K562 (cell line): ENCODE data around the gene AWAT1. TPM values are rescaled to one million over a fixed set of nuclear protein-coding genes. Genes with fewer than 3 reads are reported as not detected.

ENCODE experiments used
- ATAC-seq: fragments of 200-7000 bp; cut with Tn5 transposase; 3 replicates; pipeline ENCODE4 v1.9.1; 2020; ENCODE audit warnings: moderate library complexity
- BruUV-seq: library from RNA; stranded (reverse); fragments of 400-500 nt; replicated peaks from 2 replicates; lab custom pipeline; 2021; lab: Mats Ljungman, UMichigan
- CTCF ChIA-PET: fragments of 300-600 bp; formaldehyde crosslinking; extraction: SDS; loops from one replicate; lab custom pipeline; 2021; ENCODE audit warnings: low intra/inter-chr PET ratio; lab: Yijun Ruan, JAX
- POLR2A ChIA-PET: fragments of 300-600, 350-650 bp; sonication (Branson Sonifier 250); formaldehyde crosslinking; extraction: SDS; loops from one replicate; lab custom pipeline; 2021; ENCODE audit warnings: antibody characterized with exemption, inconsistent platforms; lab: Yijun Ruan, JAX
- DNase-seq, 4 experiments: peaks; one replicate each; pipeline versions ENCODE4 v3.0.0 to v3.0.0-alpha.2; 2011 to 2018; ENCODE audit warnings: low spot score in 3 of 4, mixed read lengths in 3 of 4; ENCODE audit errors: extremely low read depth in 1 of 4
- FAIRE-seq: peaks from 2 replicates; lab custom pipeline; 2011; peaks lifted over from hg19 to GRCh38; lab: Jason Lieb, UNC
- H2AFZ ChIP-seq: 2 replicates; pipeline ENCODE4 v1.6.0; 2011; ENCODE audit warnings: low read depth, low read length, control low read depth, inconsistent platforms
- H3K27ac ChIP-seq: fragments of 200-600 bp; 3 replicates; pipeline ENCODE4 v1.8.0; 2011; ENCODE audit warnings: low read depth, mild to moderate bottlenecking, control low read depth, inconsistent platforms, low read length, moderate library complexity, mixed read lengths; ENCODE audit errors: extremely low read depth
- H3K27me3 ChIP-seq, 2 experiments: fragments of 300-600 bp in 1 of 2; 2 replicates in 1 of 2; 3 replicates in 1 of 2; pipeline versions ENCODE4 v1.6.0 to v1.8.0; 2011; ENCODE audit warnings: inconsistent platforms in 2 of 2, low read length in 2 of 2, mild to moderate bottlenecking in 1 of 2, mixed read lengths in 1 of 2, moderate library complexity in 1 of 2; ENCODE audit not compliant: control insufficient read depth in 2 of 2, insufficient read depth in 2 of 2
- H3K36me3 ChIP-seq: fragments of 300-600 bp; 3 replicates; pipeline ENCODE4 v1.8.0; 2011; ENCODE audit warnings: mild to moderate bottlenecking, low read length, inconsistent platforms; ENCODE audit not compliant: control insufficient read depth, insufficient read depth
- H3K4me1 ChIP-seq, 2 experiments: fragments of 200-600 bp in 1 of 2; replicated peaks in 1 of 2; 2 replicates in 1 of 2; 3 replicates in 1 of 2; pipeline versions ENCODE4 v1.5.1 to v1.8.0; 2011; ENCODE audit warnings: inconsistent platforms in 2 of 2, low read length in 2 of 2, mild to moderate bottlenecking in 1 of 2, mixed read lengths in 1 of 2, moderate library complexity in 1 of 2; ENCODE audit not compliant: control insufficient read depth in 2 of 2, insufficient read depth in 2 of 2
- H3K4me2 ChIP-seq: 2 replicates; pipeline ENCODE4 v1.6.1; 2011; ENCODE audit warnings: low read length, control low read depth, inconsistent platforms, mixed read lengths; ENCODE audit not compliant: insufficient read depth
- H3K4me3 ChIP-seq: fragments of 200-600 bp; sonication (generic), shearing (Covaris generic); 2 replicates; pipeline ENCODE4 v1.5.1; 2016; ENCODE audit warnings: control low read depth, inconsistent platforms
- H3K79me2 ChIP-seq: fragments of 200-600 bp; 3 replicates; pipeline ENCODE4 v1.8.0; 2011; ENCODE audit warnings: low read length, inconsistent platforms; ENCODE audit not compliant: control insufficient read depth, insufficient read depth
- H3K9ac ChIP-seq, 2 experiments: 2 replicates each; pipeline versions ENCODE4 v1.6.0 to v1.6.1; 2011; ENCODE audit warnings: low read depth in 2 of 2, low read length in 2 of 2, control low read depth in 1 of 2, inconsistent platforms in 1 of 2, mild to moderate bottlenecking in 1 of 2, mixed read lengths in 1 of 2; ENCODE audit not compliant: insufficient read depth in 1 of 2
- H3K9me1 ChIP-seq: one replicate; pipeline ENCODE4 v1.6.0; 2011; ENCODE audit warnings: inconsistent platforms, mild to moderate bottlenecking, low read length, moderate library complexity; ENCODE audit not compliant: control insufficient read depth, insufficient read depth
- H3K9me3 ChIP-seq: replicated peaks from 2 replicates; pipeline ENCODE4 v1.5.1; 2011; ENCODE audit warnings: low read depth, low read length, inconsistent platforms; ENCODE audit not compliant: control insufficient read depth, insufficient read depth
- H4K20me1 ChIP-seq: replicated peaks from 2 replicates; pipeline ENCODE4 v1.6.1; 2011; ENCODE audit warnings: low read length, inconsistent platforms, mixed read lengths; ENCODE audit not compliant: control insufficient read depth, insufficient read depth
- ATF4 ChIP-seq: fragments of 450-650 bp; formaldehyde crosslinking; IDR thresholded peaks from 2 replicates; pipeline ENCODE4 v1.4.0; 2022; ENCODE audit warnings: mild to moderate bottlenecking, moderate library complexity
- C11orf30 ChIP-seq: fragments of 450-650 bp; IDR thresholded peaks from 2 replicates; pipeline ENCODE4 v1.6.1; 2016; ENCODE audit warnings: low read depth, mild to moderate bottlenecking
- E2F6 ChIP-seq, 2 experiments: IDR thresholded peaks; 2 replicates each; pipeline ENCODE4 v1.6.1; 2011; ENCODE audit warnings: borderline replicate concordance in 1 of 2, control low read depth in 1 of 2, low read depth in 1 of 2, low read length in 1 of 2, mild to moderate bottlenecking in 1 of 2, mixed read lengths in 1 of 2, moderate library complexity in 1 of 2; ENCODE audit not compliant: insufficient read depth in 1 of 2, insufficient read length in 1 of 2, poor library complexity in 1 of 2, severe bottlenecking in 1 of 2; ENCODE audit errors: extremely low read depth in 1 of 2
- ESRRB ChIP-seq: fragments of 250-450 bp; sonication (Bioruptor Pico); IDR thresholded peaks from 2 replicates; pipeline ENCODE4 v1.5.0; 2020; ENCODE audit warnings: mild to moderate bottlenecking, moderate library complexity, borderline replicate concordance
- HINFP ChIP-seq: fragments of 450-650 bp; conservative IDR thresholded peaks from 2 replicates; pipeline ENCODE4 v1.6.1; 2016; ENCODE audit warnings: missing genetic modification characterization, low read depth, mild to moderate bottlenecking, control low read depth, missing compliant biosample characterization
- MAFK ChIP-seq: IDR thresholded peaks from 2 replicates; pipeline ENCODE4 v1.6.1; 2011; ENCODE audit warnings: low read length, improper control_type of control experiment
- PRDM10 ChIP-seq: fragments of 450-650 bp; IDR thresholded peaks from 2 replicates; pipeline ENCODE4 v1.6.1; 2018; ENCODE audit not compliant: partially characterized antibody
- TEAD1 ChIP-seq, 2 experiments: fragments of 450-650 bp in 1 of 2; sonication (generic) in 1 of 2; formaldehyde crosslinking; IDR thresholded peaks; 2 replicates each; pipeline versions ENCODE4 v1.4.0 to v1.8.0; 2020 to 2022; ENCODE audit warnings: mild to moderate bottlenecking in 2 of 2, missing genetic modification reagents in 1 of 2
- XRCC3 ChIP-seq: fragments of 450-650 bp; IDR thresholded peaks from 2 replicates; pipeline ENCODE4 v1.6.1; 2017; ENCODE audit warnings: mild to moderate bottlenecking, moderate library complexity
- ZC3H11A ChIP-seq: IDR thresholded peaks from 2 replicates; pipeline ENCODE4 v1.6.1; 2012; ENCODE audit warnings: low read depth, low read length, improper control_type of control experiment
- ZNF224 ChIP-seq: sonication (generic); formaldehyde crosslinking; IDR thresholded peaks from 2 replicates; pipeline ENCODE4 v1.8.0; 2022; ENCODE audit warnings: mild to moderate bottlenecking, missing genetic modification reagents
- ZNF449 ChIP-seq: fragments of 250-450 bp; sonication (Bioruptor Pico); IDR thresholded peaks from 2 replicates; pipeline ENCODE4 v1.8.0; 2022; ENCODE audit warnings: moderate library complexity, mild to moderate bottlenecking, inconsistent platforms
- ZNF717 ChIP-seq: fragments of 250-450 bp; sonication (Bioruptor Pico); IDR thresholded peaks from 2 replicates; pipeline ENCODE4 v1.5.0; 2021
- WGBS: fragments of 100-300 bp; shearing (Covaris generic); methylation state at CpG from one replicate; pipeline ENCODE4 v1.1.6; 2016; ENCODE audit warnings: low coverage, mixed read lengths; ENCODE audit not compliant: insufficient coverage; ENCODE audit errors: missing lambda C conversion rate; 5-methylcytosine and 5-hydroxymethylcytosine counted together
- in situ Hi-C: fragments of 300-500 bp; cut with MboI; formaldehyde crosslinking; loops from 4 replicates; pipeline ENCODE4 v1.15.0; 2018; ENCODE audit warnings: inconsistent platforms, mixed read lengths
- intact Hi-C: fragments of 100-400 bp; cut with micrococcal nuclease; formaldehyde crosslinking; loops from 2 replicates; pipeline ENCODE4 v1.14.2; 2022
- polyA plus RNA-seq, 8 experiments: library from polyadenylated mRNA; depleted of rRNA in 4 of 8; stranded (reverse) in 5 of 8; unstranded in 3 of 8; fragments of >200 nt; fragmentation: Nextera tagmentation in 2 of 8; fragmentation: Illumina TruSeq in 1 of 8; extraction: Ambion mirVana in 2 of 8; extraction: Trizol in 1 of 8; gene quantifications; 2 replicates each; pipeline versions ENCODE4 v1.2.1 to v1.2.3, GENCODE V29; 2011 to 2014; ENCODE audit warnings: inconsistent platforms in 1 of 8, missing spikeins in 1 of 8
- total RNA-seq, 7 experiments: library from RNA; depleted of rRNA in 6 of 7; stranded (reverse); fragments of >200 nt in 6 of 7; fragmentation: Illumina TruSeq in 2 of 7; extraction: Trizol in 2 of 7; gene quantifications; 2 replicates each; pipeline versions ENCODE4 v1.2.1 to v1.2.3, GENCODE V29; 2011 to 2021; ENCODE audit warnings: low replicate concordance in 1 of 7

The AWAT1 gene
- total and polyA plus RNA-seq, 9 of the 15 experiments (the other 6 are each of a cell fraction or from before 2014, with no cell fraction given) = not detected

GRCh38 chrX:70201732-70202131 lies 32.7 kb upstream of the AWAT1 start:
- BruUV-seq = no TSS peak
- no peaks in the 10 kb centered on the region for H3K9me3 ChIP-seq
- intact Hi-C loops (no loop called here), in situ Hi-C loops (no loop called here)
- WGBS = 2% methylated on average over 5 of the region's 5 CpGs
- H4K20me1 ChIP-seq = no peaks in the 10 kb centered on the region
- no peaks in the 10 kb centered on the region for H3K36me3 ChIP-seq
- H3K9ac ChIP-seq = no peak overlapping the region
- H3K4me3 ChIP-seq = no peak overlapping the region
- H2AFZ ChIP-seq = no peak overlapping the region
- CTCF ChIA-PET = no interaction called here
- no peaks in the 10 kb centered on the region for H3K79me2 ChIP-seq
- POLR2A ChIA-PET = no interaction called here
- ATAC-seq (no peak), DNase-seq (no peak), FAIRE-seq (no peak)
- H3K27me3 ChIP-seq = peaks cover 0 to 19% of the 10 kb centered on the region in 2 experiments; a peak in 3 of 5 replicates
- H3K27ac ChIP-seq = no peak overlapping the region
- H3K9me1 ChIP-seq = no peaks in the 10 kb centered on the region
- no peak overlapping the region for H3K4me2 ChIP-seq
- no peaks in the 10 kb centered on the region for H3K4me1 ChIP-seq
- no peak for TF ChIP-seq E2F6 (IDR thresholded peaks at IDR 0.05; ENCODE audit: borderline replicate concordance in 1 of 2, extremely low read depth in 1 of 2, insufficient read depth in 1 of 2, insufficient read length in 1 of 2, low read depth in 1 of 2, low read length in 1 of 2, poor library complexity in 1 of 2, severe bottlenecking in 1 of 2)
- TF ChIP-seq ATF4 (CRISPR knock-in tag) = no peak
- no peak for TF ChIP-seq MAFK
- no peak for TF ChIP-seq ZNF717
- TF ChIP-seq PRDM10 = no peak
- TF ChIP-seq HINFP (tag) = no peak
- TF ChIP-seq ESRRB = no peak
- TF ChIP-seq C11orf30 = no peak
- no peak for TF ChIP-seq TEAD1 (CRISPR knock-in tag; IDR thresholded peaks at IDR 0.05)
- TF ChIP-seq ZNF449 (CRISPR knock-in tag) = no peak
- TF ChIP-seq XRCC3 = no peak
- no peak for TF ChIP-seq ZNF224 (CRISPR knock-in tag)
- TF ChIP-seq ZC3H11A = no peak
